Naive thymus-derived CD8-positive, alpha-beta T cell (primary cell): Measurements from ENCODE around the gene RBKS. TPM values are rescaled to one million over a fixed set of nuclear protein-coding genes. Genes with fewer than 3 reads are reported as not detected.

Experiments
- ATAC-seq, 2 donors: fragments of 150-1000 bp; cut with Tn5 transposase in 1 of 2; sonication (Bioruptor Pico), chemical (Tn5 transposase) in 1 of 2; 1 replicate in 1 of 2; 2 replicates in 1 of 2; pipeline ENCODE4 v1.10.0; 2021; ENCODE audit warnings: mild to moderate bottlenecking in 2 of 2, moderate library complexity in 2 of 2
- POLR2A ChIA-PET: fragments of 350-600 bp; sonication (Branson Sonifier 250); formaldehyde crosslinking; loops from one replicate; lab custom pipeline; 2021; ENCODE audit warnings: antibody characterized with exemption; lab: Charles Lee
- DNase-seq, 10 donors: peaks; one replicate each; pipeline versions ENCODE4 v3.0.0 to v3.0.0-alpha.2; 2020 to 2022
- H3K27ac Mint-ChIP-seq, 10 donors: one replicate each; pipeline ENCODE4 v1.8.0; 2020 to 2022; ENCODE audit warnings: mild to moderate bottlenecking in 10 of 10, mixed read lengths in 10 of 10, moderate library complexity in 4 of 10, inconsistent platforms in 1 of 10
- H3K27me3 Mint-ChIP-seq, 5 donors: one replicate each; pipeline ENCODE4 v1.8.0; 2021 to 2022; ENCODE audit warnings: mixed read lengths in 5 of 5
- H3K36me3 Mint-ChIP-seq, 3 donors: one replicate each; pipeline ENCODE4 v1.8.0; 2020 to 2022; ENCODE audit warnings: mixed read lengths in 3 of 3, mild to moderate bottlenecking in 2 of 3, inconsistent platforms in 1 of 3
- H3K4me1 Mint-ChIP-seq, 4 donors: one replicate each; pipeline ENCODE4 v1.8.0; 2021 to 2022; ENCODE audit warnings: mixed read lengths in 4 of 4
- H3K4me3 Mint-ChIP-seq, 10 donors: one replicate each; pipeline ENCODE4 v1.8.0; 2020 to 2022; ENCODE audit warnings: mild to moderate bottlenecking in 10 of 10, mixed read lengths in 10 of 10, moderate library complexity in 6 of 10, inconsistent platforms in 1 of 10
- H3K9me3 Mint-ChIP-seq, 9 donors: one replicate each; pipeline ENCODE4 v1.8.0; 2020 to 2022; ENCODE audit warnings: mixed read lengths in 9 of 9, mild to moderate bottlenecking in 3 of 9, inconsistent platforms in 1 of 9, moderate library complexity in 1 of 9
- polyA plus RNA-seq, 3 donors: library from polyadenylated mRNA; unstranded; fragments of 300-500 nt; fragmentation: Illumina TruSeq; gene quantifications; one replicate each; pipeline ENCODE4 v1.2.3, GENCODE V29; 2021
- total RNA-seq, 8 experiments: library from RNA in 2 of 8; stranded (reverse) in 2 of 8; gene quantifications; one replicate each; pipeline ENCODE4 v1.2.3 and lab custom pipeline; 2021 to 2026

RBKS gene
- total and polyA plus RNA-seq, 5 experiments from 2014 or later, result 1.5 to 4.8 (median 2.4) TPM

GRCh38 chr2:27916293-27916995, 26.3 kb upstream of the RBKS start:
- Mint-ChIP-seq H3K4me1 (peaks cover 12 to 27% (median 21%) of the 10 kb centered on the region in 4 donors), H3K27ac (no peak overlapping the region), H3K9me3 (peaks cover 0 to 2% (median 0%) of the 10 kb centered on the region in 9 donors), H3K36me3 (peaks cover 0 to 10% (median 8%) of the 10 kb centered on the region in 3 donors), H3K27me3 (no peaks in the 10 kb centered on the region), H3K4me3 (no peak overlapping the region)
- DNase-seq (no peak), ATAC-seq (no peak)
- POLR2A ChIA-PET, result no interaction called here

DNA sequence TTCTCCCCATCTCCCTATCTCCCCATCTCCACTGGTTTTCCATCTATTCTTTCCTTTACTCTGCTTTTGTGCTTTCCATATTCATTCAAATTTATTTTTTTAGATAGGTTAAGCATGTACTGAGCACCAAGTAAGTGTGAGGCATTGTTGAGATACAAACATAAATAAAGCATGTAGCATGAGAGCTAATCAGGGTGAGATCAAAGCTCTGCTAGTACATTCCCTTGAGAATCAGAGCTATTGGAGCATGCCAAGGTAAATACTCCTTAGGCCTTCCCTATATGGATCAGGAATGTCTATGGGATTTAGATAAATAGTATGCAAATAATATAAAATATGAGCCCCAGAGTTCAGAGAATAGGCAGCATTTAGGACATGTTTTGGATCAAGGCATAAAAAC, 25.7 kb upstream of the RBKS start:
- peaks cover 0 to 2% (median 0%) of the 10 kb centered on the region in 9 donors for H3K9me3 Mint-ChIP-seq

DNA sequence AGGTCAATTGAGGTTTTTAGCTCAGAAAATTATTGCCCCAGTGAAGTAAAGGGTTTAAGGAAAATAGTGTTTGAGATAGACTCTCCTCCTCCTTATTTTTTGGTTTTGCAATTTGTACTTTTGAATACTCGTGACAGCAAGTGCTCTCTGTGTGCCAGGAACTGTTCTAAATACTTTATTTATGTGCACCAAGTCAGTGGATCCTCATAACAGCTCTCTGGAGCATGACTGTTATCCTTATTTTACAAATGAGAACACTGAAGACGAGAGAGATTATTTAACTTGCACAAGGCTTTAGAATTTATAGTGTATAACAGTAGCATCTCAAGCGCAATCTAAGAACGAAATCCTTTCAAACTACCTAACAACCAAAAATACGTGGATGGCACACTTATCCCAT, 25.0 kb upstream of the RBKS start:
- no peaks in the 10 kb centered on the region for H3K27me3 Mint-ChIP-seq

More for the DNA sequence above, 25.7 kb upstream of the RBKS start:
- H3K27ac Mint-ChIP-seq, result no peak overlapping the region
- DNase-seq (no peak), ATAC-seq (no peak)
- no peak overlapping the region for H3K4me3 Mint-ChIP-seq
- POLR2A ChIA-PET, result no interaction called here
- peaks cover 14 to 31% (median 23%) of the 10 kb centered on the region in 4 donors for H3K4me1 Mint-ChIP-seq
- no peaks in the 10 kb centered on the region for H3K27me3 Mint-ChIP-seq
- H3K36me3 Mint-ChIP-seq, result peaks cover 0 to 14% (median 12%) of the 10 kb centered on the region in 3 donors

GRCh38 chr2:27914805-27915175, 24.6 kb upstream of the RBKS start:
- peaks cover 0 to 16% (median 14%) of the 10 kb centered on the region in 3 donors for H3K36me3 Mint-ChIP-seq
- no peaks in the 10 kb centered on the region for H3K27me3 Mint-ChIP-seq
- POLR2A ChIA-PET, result no interaction called here
- DNase-seq (no peak), ATAC-seq (no peak)
- no peak overlapping the region for H3K4me3 Mint-ChIP-seq
- no peak overlapping the region for H3K27ac Mint-ChIP-seq
- H3K4me1 Mint-ChIP-seq, result peaks cover 10 to 28% (median 18%) of the 10 kb centered on the region in 4 donors
- H3K9me3 Mint-ChIP-seq, result peaks cover 0 to 2% (median 0%) of the 10 kb centered on the region in 9 donors

More for the DNA sequence above, 25.0 kb upstream of the RBKS start:
- POLR2A ChIA-PET, result no interaction called here
- no peak overlapping the region for H3K27ac Mint-ChIP-seq
- no peak for DNase-seq
- no peak overlapping the region for H3K4me3 Mint-ChIP-seq
- no peak for ATAC-seq
- H3K4me1 Mint-ChIP-seq, result peaks cover 12 to 28% (median 22%) of the 10 kb centered on the region in 4 donors
- H3K9me3 Mint-ChIP-seq, result peaks cover 0 to 2% (median 0%) of the 10 kb centered on the region in 9 donors
- peaks cover 0 to 16% (median 14%) of the 10 kb centered on the region in 3 donors for H3K36me3 Mint-ChIP-seq

GRCh38 chr2:27914041-27914804, 24.0 kb upstream of the RBKS start:
- Mint-ChIP-seq H3K27ac (peak overlapping the region in 1 of 10 donors; percentile 0), H3K4me3 (no peak overlapping the region), H3K27me3 (no peaks in the 10 kb centered on the region), H3K9me3 (peaks cover 0 to 2% (median 0%) of the 10 kb centered on the region in 9 donors), H3K4me1 (peaks cover 13 to 34% (median 17%) of the 10 kb centered on the region in 4 donors), H3K36me3 (peaks cover 0 to 16% (median 14%) of the 10 kb centered on the region in 3 donors)
- DNase-seq, result no peak
- POLR2A ChIA-PET, result interaction anchor here (0.8 kb wide), 1 partner anchor 23 kb away, joined by 3 read pairs; no protein-coding TSS in a partner anchor
- ATAC-seq, result no peak

- peaks cover 0 to 2% (median 0%) of the 10 kb centered on the region in 9 donors for H3K9me3 Mint-ChIP-seq
- H3K4me1 Mint-ChIP-seq, result peaks cover 14 to 31% (median 18%) of the 10 kb centered on the region in 4 donors
- no peak for ATAC-seq
- H3K27ac Mint-ChIP-seq, result peak overlapping the region in 1 of 10 donors; percentile 28
- no peak overlapping the region for H3K4me3 Mint-ChIP-seq
- POLR2A ChIA-PET, result no interaction called here
- no peaks in the 10 kb centered on the region for H3K27me3 Mint-ChIP-seq
- no peak for DNase-seq
- peaks cover 0 to 23% (median 20%) of the 10 kb centered on the region in 3 donors for H3K36me3 Mint-ChIP-seq
Measured at GRCh38 chr2:27912512-27912911, 22.3 kb upstream of the RBKS start.

DNA sequence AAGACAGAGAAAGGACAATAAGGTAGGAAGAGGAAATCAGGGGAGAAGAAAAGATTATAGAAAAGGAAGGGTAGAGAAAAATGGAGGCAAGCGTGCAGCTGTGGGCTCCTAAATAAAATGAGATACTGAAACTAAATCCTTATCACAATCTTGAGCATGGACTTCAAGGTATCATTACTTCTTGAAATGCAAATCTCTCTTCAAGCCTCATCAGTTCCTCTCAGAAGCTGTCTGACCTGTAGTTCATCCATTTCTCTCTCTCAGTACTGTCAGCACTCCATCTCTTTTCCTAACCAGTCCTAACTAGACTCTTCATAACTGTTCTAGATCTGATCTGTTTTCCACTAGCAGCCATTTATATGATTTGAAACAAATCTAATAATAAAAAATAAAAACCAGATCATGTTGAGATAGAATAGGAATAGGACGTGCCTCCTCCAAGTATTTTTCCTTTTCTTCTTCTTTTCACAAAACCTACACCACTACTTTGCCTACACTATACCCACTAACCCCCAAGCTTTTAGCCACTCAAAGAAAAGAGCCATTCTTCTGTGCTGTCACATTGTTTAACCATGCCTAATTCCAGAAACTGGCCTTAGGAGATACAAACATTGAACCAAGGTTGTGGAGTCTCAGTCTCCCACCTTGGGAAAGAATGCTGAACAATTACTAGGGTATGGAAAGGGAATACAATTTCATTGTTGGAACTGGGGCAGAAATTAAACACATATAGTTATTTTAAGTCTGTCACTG, 21.4 kb upstream of the RBKS start:
- H3K9me3 Mint-ChIP-seq, result peaks cover 0 to 2% (median 0%) of the 10 kb centered on the region in 9 donors
- H3K27ac Mint-ChIP-seq, result peak overlapping the region in 3 of 10 donors; percentile 41 to 58 (median 42)
- DNase-seq, result no peak
- no peaks in the 10 kb centered on the region for H3K27me3 Mint-ChIP-seq
- ATAC-seq, result no peak
- H3K4me3 Mint-ChIP-seq, result no peak overlapping the region
- POLR2A ChIA-PET, result no interaction called here
- H3K36me3 Mint-ChIP-seq, result peaks cover 0 to 26% (median 24%) of the 10 kb centered on the region in 3 donors
- H3K4me1 Mint-ChIP-seq, result peaks cover 14 to 34% (median 20%) of the 10 kb centered on the region in 4 donors

GRCh38 chr2:27909901-27910300, 19.7 kb upstream of the RBKS start:
- peaks cover 0 to 33% (median 29%) of the 10 kb centered on the region in 3 donors for H3K36me3 Mint-ChIP-seq
- H3K9me3 Mint-ChIP-seq, result peaks cover 0 to 2% (median 0%) of the 10 kb centered on the region in 9 donors
- no peak overlapping the region for H3K4me3 Mint-ChIP-seq
- no peak for DNase-seq
- no peaks in the 10 kb centered on the region for H3K27me3 Mint-ChIP-seq
- no peak overlapping the region for H3K27ac Mint-ChIP-seq
- no peak for ATAC-seq
- POLR2A ChIA-PET, result no interaction called here
- peaks cover 19 to 50% (median 26%) of the 10 kb centered on the region in 4 donors for H3K4me1 Mint-ChIP-seq

GRCh38 chr2:27907547-27907946, 17.4 kb upstream of the RBKS start:
- H3K27me3 Mint-ChIP-seq, result no peaks in the 10 kb centered on the region
- DNase-seq (no peak), ATAC-seq (no peak)
- POLR2A ChIA-PET, result no interaction called here
- H3K9me3 Mint-ChIP-seq, result no peaks in the 10 kb centered on the region
- peaks cover 16 to 54% (median 28%) of the 10 kb centered on the region in 4 donors for H3K4me1 Mint-ChIP-seq
- no peak overlapping the region for H3K4me3 Mint-ChIP-seq
- peaks cover 0 to 48% (median 35%) of the 10 kb centered on the region in 3 donors for H3K36me3 Mint-ChIP-seq
- H3K27ac Mint-ChIP-seq, result no peak overlapping the region

- no peaks in the 10 kb centered on the region for H3K27me3 Mint-ChIP-seq
- H3K4me3 Mint-ChIP-seq, result no peak overlapping the region
- ATAC-seq, result no peak
- H3K9me3 Mint-ChIP-seq, result no peaks in the 10 kb centered on the region
- no peak for DNase-seq
- H3K36me3 Mint-ChIP-seq, result peaks cover 0 to 55% (median 40%) of the 10 kb centered on the region in 3 donors
- peak overlapping the region in 2 of 10 donors; percentile 44 to 67 for H3K27ac Mint-ChIP-seq
- peaks cover 14 to 46% (median 31%) of the 10 kb centered on the region in 4 donors for H3K4me1 Mint-ChIP-seq
- POLR2A ChIA-PET, result no interaction called here
Measured at GRCh38 chr2:27906074-27906473, 15.9 kb upstream of the RBKS start.

DNA sequence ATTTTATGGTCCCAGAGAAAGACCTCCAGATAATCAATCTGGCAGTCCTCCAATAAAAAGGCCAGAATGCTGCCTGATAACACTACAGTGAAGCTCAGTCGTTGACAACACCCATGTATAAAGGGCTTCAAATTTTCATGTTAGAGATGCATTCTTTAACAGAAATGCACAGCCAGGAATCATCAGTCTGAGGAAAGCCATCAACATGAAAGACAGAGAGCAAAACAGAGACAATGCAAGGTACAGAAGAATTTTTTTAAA, 14.1 kb upstream of the RBKS start:
- ATAC-seq (no peak), DNase-seq (no peak)
- Mint-ChIP-seq H3K27me3 (no peaks in the 10 kb centered on the region), H3K4me3 (no peak overlapping the region), H3K36me3 (peaks cover 0 to 66% (median 44%) of the 10 kb centered on the region in 3 donors), H3K4me1 (peaks cover 11 to 34% (median 29%) of the 10 kb centered on the region in 4 donors), H3K27ac (no peak overlapping the region), H3K9me3 (no peaks in the 10 kb centered on the region)
- POLR2A ChIA-PET, result no interaction called here

GRCh38 chr2:27903649-27904404, 13.6 kb upstream of the RBKS start:
- H3K4me1 Mint-ChIP-seq, result peaks cover 11 to 34% (median 28%) of the 10 kb centered on the region in 4 donors
- H3K27me3 Mint-ChIP-seq, result no peaks in the 10 kb centered on the region
- no peak overlapping the region for H3K27ac Mint-ChIP-seq
- H3K9me3 Mint-ChIP-seq, result no peaks in the 10 kb centered on the region
- H3K36me3 Mint-ChIP-seq, result peaks cover 0 to 71% (median 46%) of the 10 kb centered on the region in 3 donors
- DNase-seq (no peak), ATAC-seq (no peak)
- H3K4me3 Mint-ChIP-seq, result no peak overlapping the region
- POLR2A ChIA-PET, result no interaction called here
